SIG-M5 treated with dmso at 0.1 percent for 504 hours (cell line): ENCODE measurements around the gene SPATA25.

ENCODE experiments used
- DNase-seq: peaks from one replicate; lab custom pipeline; 2025; ENCODE audit not compliant: unreplicated experiment; lab: John Stamatoyannopoulos, UW

Gene SPATA25

GRCh38 chr20:45867136-45867818, 20.1 kb downstream of the SPATA25 start:
- no peak for DNase-seq

GRCh38 chr20:45866454-45866853, 21.0 kb downstream of the SPATA25 start:
- DNase-seq, result no peak

- DNase-seq, result no peak
Measured at GRCh38 chr20:45863543-45864470, 23.6 kb downstream of the SPATA25 start.

GRCh38 chr20:45861221-45862075, 26.0 kb downstream of the SPATA25 start:
- no peak for DNase-seq

GRCh38 chr20:45860560-45861220, 26.7 kb downstream of the SPATA25 start:
- no peak for DNase-seq

GRCh38 chr20:45859916-45860315, 27.5 kb downstream of the SPATA25 start:
- no peak for DNase-seq

- DNase-seq, result peak; percentile 71
Measured at GRCh38 chr20:45857882-45858216, 29.6 kb downstream of the SPATA25 start.

GRCh38 chr20:45857114-45857881, 30.1 kb downstream of the SPATA25 start, which contains the start of the genes ACOT8 and ZSWIM3:
Gene ACOT8, minus strand, starts transcription at chr20:45857392. Its CDS starts 77 bp downstream, at chr20:45857315.
Gene ZSWIM3, plus strand, starts transcription at chr20:45857614. Its CDS starts 212 bp downstream, at chr20:45857826.
- peak; percentile 100 for DNase-seq

- DNase-seq, result no peak
Measured at GRCh38 chr20:45853484-45853883, 33.9 kb downstream of the SPATA25 start.

GRCh38 chr20:45852326-45852725, 35.1 kb downstream of the SPATA25 start:
- no peak for DNase-seq

- no peak for DNase-seq
Measured at GRCh38 chr20:45851501-45851900, 35.9 kb downstream of the SPATA25 start.

- DNase-seq, result no peak
Measured at GRCh38 chr20:45850926-45851325, 36.5 kb downstream of the SPATA25 start.

- no peak for DNase-seq
Measured at GRCh38 chr20:45850238-45850637, 37.2 kb downstream of the SPATA25 start.

GRCh38 chr20:45848969-45849582, 38.3 kb downstream of the SPATA25 start:
- DNase-seq, result no peak

GRCh38 chr20:45848421-45848820, 39.0 kb downstream of the SPATA25 start:
- no peak for DNase-seq

- no peak for DNase-seq
Measured at GRCh38 chr20:45845452-45845851, 42.0 kb downstream of the SPATA25 start.

GRCh38 chr20:45843506-45843905, 43.9 kb downstream of the SPATA25 start:
- no peak for DNase-seq

- DNase-seq, result peak; percentile 72
Measured at GRCh38 chr20:45842169-45842812, 45.1 kb downstream of the SPATA25 start.
